Neutrophil (primary cell): ENCODE measurements around the gene THAP4.

Experiments used
- H3K27ac ChIP-seq: fragments of 200-600 bp; sonication (generic); 2 replicates; pipeline ENCODE4 v1.5.1; 2016; ENCODE audit warnings: mild to moderate bottlenecking, moderate library complexity
- H3K27me3 ChIP-seq: fragments of 200-600 bp; sonication (generic); 2 replicates; pipeline ENCODE4 v1.6.0; 2016; ENCODE audit warnings: mild to moderate bottlenecking
- H3K36me3 ChIP-seq: fragments of 200-600 bp; sonication (generic); 2 replicates; pipeline ENCODE4 v1.5.1; 2017
- H3K4me1 ChIP-seq, 2 experiments: fragments of 200-600 bp in 1 of 2; sonication (generic) in 1 of 2; 1 replicate in 1 of 2; 2 replicates in 1 of 2; pipeline versions ENCODE4 v1.5.1 to v1.6.1; 2013 to 2016; ENCODE audit warnings: low read depth in 1 of 2, low read length in 1 of 2, mild to moderate bottlenecking in 1 of 2, moderate library complexity in 1 of 2; ENCODE audit not compliant: control insufficient read depth in 1 of 2, insufficient read depth in 1 of 2
- H3K4me3 ChIP-seq, 2 experiments: fragments of 200-600 bp in 1 of 2; sonication (generic) in 1 of 2; 1 replicate in 1 of 2; 2 replicates in 1 of 2; pipeline ENCODE4 v1.5.1; 2013 to 2016; ENCODE audit warnings: low read depth in 1 of 2, low read length in 1 of 2, mild to moderate bottlenecking in 1 of 2, moderate library complexity in 1 of 2
- H3K9me3 ChIP-seq: fragments of 200-600 bp; sonication (generic); 2 replicates; pipeline ENCODE4 v1.5.1; 2016
- CTCF ChIP-seq: fragments of 200-600 bp; sonication (generic); IDR thresholded peaks from 2 replicates; pipeline ENCODE4 v1.5.1; 2016; ENCODE audit warnings: antibody characterized with exemption

THAP4 gene

GRCh38 chr2:241633561-241633960, 3.4 kb downstream of the THAP4 start:
- no peak overlapping the region for H3K4me3 ChIP-seq
- no peak overlapping the region for H3K27ac ChIP-seq
- peaks cover 15 to 18% of the 10 kb centered on the region in 2 experiments for H3K4me1 ChIP-seq
- H3K27me3 ChIP-seq: no peaks in the 10 kb centered on the region
- peaks cover 18% of the 10 kb centered on the region for H3K36me3 ChIP-seq
- H3K9me3 ChIP-seq: no peaks in the 10 kb centered on the region
- no peak for TF ChIP-seq CTCF

- H3K4me1 ChIP-seq: peaks cover 9 to 10% of the 10 kb centered on the region in 2 experiments
- H3K27me3 ChIP-seq: no peaks in the 10 kb centered on the region
- H3K4me3 ChIP-seq: no peak overlapping the region
- TF ChIP-seq CTCF: no peak
- peaks cover 18% of the 10 kb centered on the region for H3K36me3 ChIP-seq
- no peaks in the 10 kb centered on the region for H3K9me3 ChIP-seq
- H3K27ac ChIP-seq: no peak overlapping the region
Observed at GRCh38 chr2:241632478-241633325, 4.3 kb downstream of the THAP4 start.

- H3K27me3 ChIP-seq: no peaks in the 10 kb centered on the region
- H3K4me1 ChIP-seq: no peaks in the 10 kb centered on the region
- no peaks in the 10 kb centered on the region for H3K9me3 ChIP-seq
- H3K4me3 ChIP-seq: no peak overlapping the region
- no peak for TF ChIP-seq CTCF
- no peak overlapping the region for H3K27ac ChIP-seq
- peaks cover 18% of the 10 kb centered on the region for H3K36me3 ChIP-seq
Observed at GRCh38 chr2:241629762-241630435, 7.1 kb downstream of the THAP4 start.

- no peak for TF ChIP-seq CTCF
Observed at GRCh38 chr2:241627675-241628074, 9.3 kb downstream of the THAP4 start.

GRCh38 chr2:241620419-241620769, 16.6 kb downstream of the THAP4 start:
- no peak for TF ChIP-seq CTCF
- no peaks in the 10 kb centered on the region for H3K27me3 ChIP-seq
- peaks cover 8 to 11% of the 10 kb centered on the region in 2 experiments for H3K4me1 ChIP-seq
- H3K4me3 ChIP-seq: no peak overlapping the region
- no peaks in the 10 kb centered on the region for H3K36me3 ChIP-seq
- no peaks in the 10 kb centered on the region for H3K9me3 ChIP-seq
- H3K27ac ChIP-seq: no peak overlapping the region

More at GRCh38 chr2:241627675-241628074, 9.3 kb downstream of the THAP4 start:
- Histone ChIP-seq H3K4me3 (no peak overlapping the region), H3K27ac (no peak overlapping the region), H3K27me3 (no peaks in the 10 kb centered on the region), H3K36me3 (peaks cover 7% of the 10 kb centered on the region), H3K9me3 (no peaks in the 10 kb centered on the region), H3K4me1 (no peaks in the 10 kb centered on the region)
